Fibroblast of villous mesenchyme (primary cell): ENCODE measurements around the gene CTSL. TPM values are rescaled to one million over a fixed set of nuclear protein-coding genes. Genes with fewer than 3 reads are reported as not detected.

Experiments used
- DNase-seq: peaks from one replicate; pipeline ENCODE4 v3.0.0-alpha.2; 2010; ENCODE audit warnings: low read depth
- H3K4me3 ChIP-seq: 2 replicates; pipeline ENCODE4 v1.5.1; 2011; ENCODE audit warnings: low read depth, mild to moderate bottlenecking, low read length
- CTCF ChIP-seq: IDR thresholded peaks from 2 replicates; pipeline ENCODE4 v1.5.1; 2012; ENCODE audit warnings: low read depth, mild to moderate bottlenecking, low read length; ENCODE audit not compliant: insufficient read depth
- total RNA-seq: library from RNA; depleted of rRNA; stranded (reverse); fragments of >200 nt; gene quantifications from 2 replicates; pipeline ENCODE4 v1.2.3, GENCODE V29; 2012

CTSL gene
- total RNA-seq, 1 donor = 163 TPM

GRCh38 chr9:87776481-87777379 is 50.8 kb downstream of the CTSL start:
- no peak for TF ChIP-seq CTCF
- H3K4me3 ChIP-seq = no peak overlapping the region
- no peak for DNase-seq

- no peak for TF ChIP-seq CTCF
- H3K4me3 ChIP-seq = no peak overlapping the region
- DNase-seq = no peak
Measured at GRCh38 chr9:87778996-87779395, 53.1 kb downstream of the CTSL start.

Other genes with a start within 250 kb of the CTSL start
- 3.9 and 8.6 TPM in 2 replicates for gene DAPK1, start 228.3 kb upstream of the CTSL start, total RNA-seq
- not detected in 2 replicates for gene SPATA31E1, start 156.8 kb downstream of the CTSL start, total RNA-seq
- not detected in 2 replicates for gene SPATA31C1, start 191.8 kb downstream of the CTSL start, total RNA-seq
- gene CDK20, start 248.4 kb downstream of the CTSL start, total RNA-seq = 5.8 and 7.8 TPM in 2 replicates